WTC11 (cell line): ENCODE data around the gene LMOD3. TPM values are rescaled to one million over a fixed set of nuclear protein-coding genes. Genes with fewer than 3 reads are reported as not detected.

ENCODE experiments used
- ATAC-seq: fragments of 200-7000 bp; cut with Tn5 transposase; 2 replicates; pipeline ENCODE4 v1.10.0; 2021; ENCODE audit warnings: mild to moderate bottlenecking, moderate library complexity
- CTCF ChIA-PET: fragments of 300-600 bp; sonication (Branson Sonifier 250); formaldehyde crosslinking; loops from one replicate; lab custom pipeline; 2021; ENCODE audit warnings: antibody characterized with exemption; lab: Charles Lee
- POLR2A ChIA-PET: fragments of 350-600 bp; sonication (Branson Sonifier 250); formaldehyde crosslinking; loops from one replicate; lab custom pipeline; 2021; ENCODE audit warnings: antibody characterized with exemption; lab: Charles Lee
- DNase-seq: peaks from one replicate; pipeline ENCODE4 v3.0.0; 2021; ENCODE audit warnings: low spot score
- H3K27ac Mint-ChIP-seq: 2 replicates; pipeline ENCODE4 v1.8.0; 2021; ENCODE audit warnings: mixed read lengths
- H3K27me3 Mint-ChIP-seq: 2 replicates; pipeline ENCODE4 v1.8.0; 2021; ENCODE audit warnings: low read depth, mild to moderate bottlenecking, moderate library complexity, mixed read lengths
- H3K36me3 Mint-ChIP-seq: 2 replicates; pipeline ENCODE4 v1.8.0; 2021; ENCODE audit warnings: mixed read lengths
- H3K4me1 Mint-ChIP-seq: 2 replicates; pipeline ENCODE4 v1.8.0; 2022; ENCODE audit warnings: mixed read lengths
- H3K4me3 Mint-ChIP-seq: 2 replicates; pipeline ENCODE4 v1.8.0; 2021; ENCODE audit warnings: mild to moderate bottlenecking, moderate library complexity, mixed read lengths
- H3K9me3 Mint-ChIP-seq: 2 replicates; pipeline ENCODE4 v1.8.0; 2021; ENCODE audit warnings: mixed read lengths
- ARID4B ChIP-seq: sonication (generic); formaldehyde crosslinking; IDR thresholded peaks from 2 replicates; pipeline ENCODE4 v1.8.0; 2023; ENCODE audit warnings: missing genetic modification reagents, mild to moderate bottlenecking, borderline replicate concordance
- CREB1 ChIP-seq: sonication (generic); formaldehyde crosslinking; IDR thresholded peaks from 2 replicates; pipeline ENCODE4 v1.8.0; 2023; ENCODE audit warnings: mild to moderate bottlenecking, missing genetic modification reagents
- IRF2 ChIP-seq: sonication (generic); formaldehyde crosslinking; IDR thresholded peaks from 2 replicates; pipeline ENCODE4 v1.8.0; 2022; ENCODE audit warnings: low read depth, missing genetic modification reagents, borderline replicate concordance
- MYBL2 ChIP-seq: sonication (generic); formaldehyde crosslinking; IDR thresholded peaks from 2 replicates; pipeline ENCODE4 v1.8.1; 2023; ENCODE audit warnings: mild to moderate bottlenecking, moderate library complexity, missing genetic modification reagents
- NFE2L1 ChIP-seq: sonication (generic); formaldehyde crosslinking; IDR thresholded peaks from 2 replicates; pipeline ENCODE4 v1.8.1; 2023; ENCODE audit warnings: missing genetic modification reagents
- PRRX2 ChIP-seq: fragments of 250-450 bp; sonication (Bioruptor Pico); IDR thresholded peaks from 2 replicates; pipeline ENCODE4 v1.8.0; 2021; ENCODE audit warnings: mild to moderate bottlenecking
- STAT6 ChIP-seq: sonication (generic); formaldehyde crosslinking; conservative IDR thresholded peaks from 2 replicates; pipeline ENCODE4 v1.8.1; 2023; ENCODE audit warnings: mild to moderate bottlenecking, low read depth, missing genetic modification reagents, moderate library complexity
- TEAD1 ChIP-seq: sonication (generic); formaldehyde crosslinking; IDR thresholded peaks from 2 replicates; pipeline ENCODE4 v1.8.0; 2022; ENCODE audit warnings: mild to moderate bottlenecking, missing genetic modification reagents
- TEAD4 ChIP-seq: sonication (generic); formaldehyde crosslinking; IDR thresholded peaks from 2 replicates; pipeline ENCODE4 v1.8.0; 2022; ENCODE audit warnings: mild to moderate bottlenecking, missing genetic modification reagents
- USF2 ChIP-seq: sonication (generic); formaldehyde crosslinking; IDR thresholded peaks from 2 replicates; pipeline ENCODE4 v1.8.1; 2023; ENCODE audit warnings: mild to moderate bottlenecking, missing genetic modification reagents, moderate library complexity
- ZNF121 ChIP-seq: sonication (generic); formaldehyde crosslinking; IDR thresholded peaks from 2 replicates; pipeline ENCODE4 v1.8.0; 2023; ENCODE audit warnings: missing genetic modification reagents
- ZNF232 ChIP-seq: sonication (generic); formaldehyde crosslinking; IDR thresholded peaks from 2 replicates; pipeline ENCODE4 v1.8.0; 2022; ENCODE audit warnings: mild to moderate bottlenecking, missing genetic modification reagents
- total RNA-seq: library from RNA; stranded (reverse); gene quantifications from 3 replicates; pipeline ENCODE4 v1.2.3, GENCODE V29; 2021
- TF ChIP-seq, protein P1 (sequence below): sonication (generic); formaldehyde crosslinking; IDR thresholded peaks from 2 replicates; pipeline ENCODE4 v1.8.0; 2023; ENCODE audit warnings: mild to moderate bottlenecking, missing genetic modification reagents
- TF ChIP-seq, protein P2 (sequence below): sonication (generic); formaldehyde crosslinking; IDR thresholded peaks from 2 replicates; pipeline ENCODE4 v1.8.1; 2023; ENCODE audit warnings: mild to moderate bottlenecking, moderate library complexity, missing genetic modification reagents

The LMOD3 gene
- total RNA-seq, 1 experiment from 2014 or later: not detected

GRCh38 chr3:69072928-69073327, 49.5 kb downstream of the LMOD3 start (continued):
- no peak for TF ChIP-seq ARID4B
- no peak for TF ChIP-seq CREB1 (CRISPR knock-in tag)
- no peak for TF ChIP-seq ZNF232 (CRISPR knock-in tag)
- TF ChIP-seq TEAD4 (CRISPR knock-in tag): no peak
- TF ChIP-seq, protein P1, sequence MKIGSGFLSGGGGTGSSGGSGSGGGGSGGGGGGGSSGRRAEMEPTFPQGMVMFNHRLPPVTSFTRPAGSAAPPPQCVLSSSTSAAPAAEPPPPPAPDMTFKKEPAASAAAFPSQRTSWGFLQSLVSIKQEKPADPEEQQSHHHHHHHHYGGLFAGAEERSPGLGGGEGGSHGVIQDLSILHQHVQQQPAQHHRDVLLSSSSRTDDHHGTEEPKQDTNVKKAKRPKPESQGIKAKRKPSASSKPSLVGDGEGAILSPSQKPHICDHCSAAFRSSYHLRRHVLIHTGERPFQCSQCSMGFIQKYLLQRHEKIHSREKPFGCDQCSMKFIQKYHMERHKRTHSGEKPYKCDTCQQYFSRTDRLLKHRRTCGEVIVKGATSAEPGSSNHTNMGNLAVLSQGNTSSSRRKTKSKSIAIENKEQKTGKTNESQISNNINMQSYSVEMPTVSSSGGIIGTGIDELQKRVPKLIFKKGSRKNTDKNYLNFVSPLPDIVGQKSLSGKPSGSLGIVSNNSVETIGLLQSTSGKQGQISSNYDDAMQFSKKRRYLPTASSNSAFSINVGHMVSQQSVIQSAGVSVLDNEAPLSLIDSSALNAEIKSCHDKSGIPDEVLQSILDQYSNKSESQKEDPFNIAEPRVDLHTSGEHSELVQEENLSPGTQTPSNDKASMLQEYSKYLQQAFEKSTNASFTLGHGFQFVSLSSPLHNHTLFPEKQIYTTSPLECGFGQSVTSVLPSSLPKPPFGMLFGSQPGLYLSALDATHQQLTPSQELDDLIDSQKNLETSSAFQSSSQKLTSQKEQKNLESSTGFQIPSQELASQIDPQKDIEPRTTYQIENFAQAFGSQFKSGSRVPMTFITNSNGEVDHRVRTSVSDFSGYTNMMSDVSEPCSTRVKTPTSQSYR: no peak

- DNase-seq (no peak), ATAC-seq (no peak)
- ChIA-PET CTCF (no interaction called here), POLR2A (no interaction called here)
- Mint-ChIP-seq H3K9me3 (no peaks in the 10 kb centered on the region), H3K36me3 (peaks cover 30% of the 10 kb centered on the region), H3K27ac (no peak overlapping the region), H3K4me3 (no peak overlapping the region), H3K4me1 (no peaks in the 10 kb centered on the region), H3K27me3 (no peaks in the 10 kb centered on the region)
- TF ChIP-seq STAT6 (CRISPR knock-in tag) (no peak), IRF2 (CRISPR knock-in tag) (no peak), TEAD4 (CRISPR knock-in tag) (no peak), ZNF121 (CRISPR knock-in tag) (no peak), MYBL2 (no peak), USF2 (no peak), PRRX2 (CRISPR knock-in tag) (no peak), TEAD1 (CRISPR knock-in tag) (no peak), NFE2L1 (no peak)
- TF ChIP-seq, protein P2, sequence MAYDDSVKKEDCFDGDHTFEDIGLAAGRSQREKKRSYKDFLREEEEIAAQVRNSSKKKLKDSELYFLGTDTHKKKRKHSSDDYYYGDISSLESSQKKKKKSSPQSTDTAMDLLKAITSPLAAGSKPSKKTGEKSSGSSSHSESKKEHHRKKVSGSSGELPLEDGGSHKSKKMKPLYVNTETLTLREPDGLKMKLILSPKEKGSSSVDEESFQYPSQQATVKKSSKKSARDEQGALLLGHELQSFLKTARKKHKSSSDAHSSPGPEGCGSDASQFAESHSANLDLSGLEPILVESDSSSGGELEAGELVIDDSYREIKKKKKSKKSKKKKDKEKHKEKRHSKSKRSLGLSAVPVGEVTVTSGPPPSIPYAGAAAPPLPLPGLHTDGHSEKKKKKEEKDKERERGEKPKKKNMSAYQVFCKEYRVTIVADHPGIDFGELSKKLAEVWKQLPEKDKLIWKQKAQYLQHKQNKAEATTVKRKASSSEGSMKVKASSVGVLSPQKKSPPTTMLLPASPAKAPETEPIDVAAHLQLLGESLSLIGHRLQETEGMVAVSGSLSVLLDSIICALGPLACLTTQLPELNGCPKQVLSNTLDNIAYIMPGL (CRISPR knock-in tag): no peak
These were observed 56.3 kb downstream of the LMOD3 start for GRCh38 chr3:69066121-69066520.
